ENCODE data around the gene GRM1.

Gene GRM1

GRCh38 chr6:146200176-146200575 lies 171.3 kb downstream of the GRM1 start:
- no peak for TF ChIP-seq CTCF (IDR thresholded peaks at IDR 0.05; ENCODE audit: low read length, missing control alignments)
- peak; percentile 23 for DNase-seq (ENCODE audit: low read depth)
- H3K4me3 ChIP-seq (replicated peaks; ENCODE audit: low read depth, low read length), result no peak overlapping the region

- no peak for DNase-seq (ENCODE audit: low read depth)
- TF ChIP-seq CTCF (IDR thresholded peaks at IDR 0.05; ENCODE audit: low read length, missing control alignments), result no peak
- no peak overlapping the region for H3K4me3 ChIP-seq (replicated peaks; ENCODE audit: low read depth, low read length)
Observed at GRCh38 chr6:146202570-146202969, 173.7 kb downstream of the GRM1 start.

- no peak for TF ChIP-seq CTCF (IDR thresholded peaks at IDR 0.05; ENCODE audit: low read length, missing control alignments)
- H3K4me3 ChIP-seq (replicated peaks; ENCODE audit: low read depth, low read length), result no peak overlapping the region
- no peak for DNase-seq (ENCODE audit: low read depth)
Observed at GRCh38 chr6:146209942-146210341, 181.1 kb downstream of the GRM1 start.

GRCh38 chr6:146210406-146211083 lies 181.7 kb downstream of the GRM1 start:
- no peak overlapping the region for H3K4me3 ChIP-seq (replicated peaks; ENCODE audit: low read depth, low read length)
- no peak for TF ChIP-seq CTCF (IDR thresholded peaks at IDR 0.05; ENCODE audit: low read length, missing control alignments)
- no peak for DNase-seq (ENCODE audit: low read depth)

GRCh38 chr6:146211646-146212045 lies 182.8 kb downstream of the GRM1 start:
- DNase-seq (ENCODE audit: low read depth), result no peak
- no peak for TF ChIP-seq CTCF (IDR thresholded peaks at IDR 0.05; ENCODE audit: low read length, missing control alignments)

GRCh38 chr6:146212781-146213180 lies 183.9 kb downstream of the GRM1 start:
- H3K4me3 ChIP-seq (replicated peaks; ENCODE audit: low read depth, low read length), result no peak overlapping the region
- TF ChIP-seq CTCF (IDR thresholded peaks at IDR 0.05; ENCODE audit: low read length, missing control alignments), result no peak
- DNase-seq (ENCODE audit: low read depth), result no peak

More at GRCh38 chr6:146211646-146212045, 182.8 kb downstream of the GRM1 start:
- H3K4me3 ChIP-seq (replicated peaks; ENCODE audit: low read depth, low read length), result no peak overlapping the region

- no peak for DNase-seq (ENCODE audit: low read depth)
- no peak overlapping the region for H3K4me3 ChIP-seq (replicated peaks; ENCODE audit: low read depth, low read length)
- TF ChIP-seq CTCF (IDR thresholded peaks at IDR 0.05; ENCODE audit: low read length, missing control alignments), result no peak
Observed at GRCh38 chr6:146219101-146219500, 190.2 kb downstream of the GRM1 start.

All from fibroblast of pulmonary artery (primary cell).